GM04504 (cell line): ENCODE measurements around the gene NFAT5.
"Not testable (repeated sequence)": the region's sequence is repeated elsewhere in the genome, so short reads cannot be mapped to it uniquely, and the experiment has no call there.

Experiments used
- DNase-seq: peaks from one replicate; pipeline ENCODE4 v3.0.0-alpha.2; 2012; ENCODE audit warnings: low read depth

The NFAT5 gene

GRCh38 chr16:69706256-69706974, 140.6 kb downstream of the NFAT5 start:
- no peak for DNase-seq

DNA sequence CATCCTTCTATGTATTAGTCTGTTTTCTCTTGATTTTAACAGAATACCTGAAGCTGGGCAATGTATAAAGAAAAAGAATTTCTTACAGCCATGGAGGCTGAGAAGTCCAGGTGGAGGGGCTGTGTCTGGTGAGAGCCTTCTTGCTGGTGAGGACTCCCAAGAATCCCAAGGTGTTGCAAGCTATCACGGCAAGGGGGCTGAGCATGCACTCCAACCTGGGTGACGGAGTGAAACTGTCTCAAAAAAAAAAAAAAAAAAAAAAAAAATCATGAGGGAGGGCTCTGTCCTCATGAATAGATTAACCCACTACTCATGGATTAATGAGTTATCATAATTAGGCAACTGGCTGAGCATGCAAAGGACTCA, 141.2 kb downstream of the NFAT5 start:
- DNase-seq: no peak

- no peak for DNase-seq
Observed at GRCh38 chr16:69707920-69708683, 142.3 kb downstream of the NFAT5 start.

GRCh38 chr16:69709456-69710084, 143.8 kb downstream of the NFAT5 start:
- no peak for DNase-seq

- no peak for DNase-seq
Observed at GRCh38 chr16:69711115-69711740, 145.5 kb downstream of the NFAT5 start.

- DNase-seq: no peak
Observed at GRCh38 chr16:69712277-69712676, 146.5 kb downstream of the NFAT5 start.

- no peak for DNase-seq
Observed at GRCh38 chr16:69712914-69713581, 147.3 kb downstream of the NFAT5 start.

GRCh38 chr16:69717066-69717465, 151.3 kb downstream of the NFAT5 start:
- no peak for DNase-seq

GRCh38 chr16:69718111-69718764, 152.5 kb downstream of the NFAT5 start:
- no peak for DNase-seq

- DNase-seq: no peak
Observed at GRCh38 chr16:69720822-69721430, 155.2 kb downstream of the NFAT5 start.

GRCh38 chr16:69721441-69721957, 155.7 kb downstream of the NFAT5 start:
- no peak for DNase-seq

DNA sequence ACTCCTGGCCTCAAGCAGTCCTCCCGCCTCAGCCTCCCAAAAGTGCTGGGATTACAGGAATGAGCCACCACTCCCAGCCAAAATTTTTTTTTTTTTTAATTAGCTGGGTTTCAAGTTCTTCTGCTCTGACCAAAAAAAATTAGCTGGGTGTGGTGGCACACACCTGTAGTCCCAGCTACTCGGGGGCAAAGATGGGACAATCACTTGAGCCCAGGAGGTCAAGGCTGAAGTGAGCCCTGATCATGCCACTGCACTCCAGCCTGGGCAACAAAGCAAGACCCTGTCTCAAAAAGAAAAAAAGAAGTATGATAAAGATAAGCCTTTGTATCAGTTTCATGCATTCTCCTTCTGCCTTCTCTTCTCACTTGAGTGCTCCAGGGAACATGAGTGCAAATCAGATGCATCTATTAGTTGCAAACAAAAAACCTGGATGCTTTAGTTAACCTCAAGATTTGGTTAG, 158.7 kb downstream of the NFAT5 start:
- no peak for DNase-seq

DNA sequence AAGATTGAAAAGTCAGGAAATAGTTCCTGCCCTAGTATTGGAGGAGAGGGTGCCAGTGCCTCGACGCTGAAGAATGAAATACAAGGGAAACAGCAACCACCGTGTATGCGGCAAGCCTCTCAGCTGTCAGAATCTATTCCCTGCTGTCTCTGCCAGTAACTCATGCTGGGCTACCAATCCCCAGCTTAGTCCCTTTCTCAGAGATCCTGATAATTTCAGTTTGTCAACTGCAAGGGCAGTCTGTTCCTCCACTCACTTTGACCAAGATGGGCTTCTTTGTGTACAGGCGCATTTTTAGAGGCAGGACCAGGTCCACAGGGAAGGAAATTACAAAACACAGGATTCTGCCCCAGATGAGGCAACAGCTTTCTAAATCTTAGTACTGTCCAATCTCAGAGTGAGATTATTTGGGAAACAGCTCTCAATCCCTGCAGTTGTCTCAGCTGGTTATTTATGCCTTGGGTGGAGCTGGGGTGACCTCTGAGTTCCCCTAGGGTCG, 159.3 kb downstream of the NFAT5 start:
- no peak for DNase-seq

DNA sequence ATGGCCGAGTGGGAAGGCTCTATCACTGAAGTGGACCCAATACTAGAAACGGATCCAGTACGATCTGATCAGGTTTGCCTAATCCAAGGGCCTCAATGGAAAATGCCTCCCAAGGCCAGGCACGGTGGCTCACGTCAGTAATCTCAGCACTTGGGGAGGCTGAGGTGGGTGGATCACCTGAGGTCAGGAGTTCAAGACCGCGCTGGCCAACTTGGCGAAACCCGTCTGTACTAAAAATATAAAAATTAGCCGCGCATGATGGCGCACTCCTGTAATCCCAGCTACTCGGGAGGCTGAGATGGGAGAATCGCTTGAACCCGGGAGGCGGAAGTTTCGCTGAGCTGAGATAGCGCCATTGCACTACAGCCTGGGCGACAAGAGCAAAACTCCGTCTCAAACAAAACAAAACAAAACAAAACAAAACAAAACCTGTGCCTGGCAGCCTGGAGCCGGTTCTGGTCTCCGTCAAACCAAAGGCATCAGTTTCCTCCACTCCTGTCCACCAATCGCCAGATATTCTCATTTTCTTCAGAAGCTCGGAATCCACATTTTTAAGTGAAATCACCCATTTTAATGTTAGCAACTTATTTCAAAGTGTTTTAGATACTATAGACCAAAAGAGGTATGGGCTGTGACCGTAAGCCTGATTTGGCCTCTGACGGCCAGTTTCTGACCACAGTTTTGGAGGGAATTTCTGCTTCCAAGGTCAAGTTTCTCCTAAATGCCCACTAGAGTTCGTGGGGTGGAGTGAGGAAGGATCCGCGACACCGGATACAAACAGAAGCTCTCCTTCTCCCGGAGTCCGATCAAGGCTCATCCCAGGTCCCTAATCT, 159.9 kb downstream of the NFAT5 start:
- no peak for DNase-seq

- peak; percentile 99 for DNase-seq
Observed at GRCh38 chr16:69726313-69727060, 160.7 kb downstream of the NFAT5 start, which contains the start of gene NQO1. Gene NQO1 (minus strand): TSS chr16:69726560. CDS start chr16:69726439, 121 bp downstream.

GRCh38 chr16:69727916-69728270, 162.1 kb downstream of the NFAT5 start:
- no peak for DNase-seq

DNA sequence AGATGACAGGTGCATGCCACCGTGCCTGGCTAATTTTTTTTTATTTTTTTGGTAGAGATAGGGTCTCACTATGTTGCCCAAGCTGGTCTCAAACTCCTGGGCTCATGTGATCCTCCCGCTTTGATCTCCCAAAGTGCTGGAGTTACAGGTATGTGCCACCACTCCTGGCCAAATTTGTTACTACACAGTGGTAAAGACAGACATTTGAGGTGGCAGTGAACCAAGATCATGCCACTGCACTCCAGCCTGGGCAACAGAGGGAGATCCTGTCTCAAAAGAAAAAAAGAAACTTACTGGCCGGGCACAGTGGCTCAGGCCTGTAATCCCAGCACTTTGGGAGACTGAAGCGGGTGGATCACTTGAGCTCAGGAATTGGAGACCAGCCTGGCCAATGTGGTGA, 163.3 kb downstream of the NFAT5 start:
- not testable (repeated sequence) for DNase-seq

- not testable (repeated sequence) for DNase-seq
Observed at GRCh38 chr16:69731280-69731679, 165.5 kb downstream of the NFAT5 start.

- DNase-seq: no peak
Observed at GRCh38 chr16:69732101-69732500, 166.3 kb downstream of the NFAT5 start.
